NCI-H748 (cell line): ENCODE data around the gene ELANE.
"Not testable (repeated sequence)": the region's sequence is repeated elsewhere in the genome, so short reads cannot be mapped to it uniquely, and the experiment has no call there.

ENCODE experiments used
- DNase-seq: peaks from one replicate; lab custom pipeline; 2025; ENCODE audit not compliant: unreplicated experiment; lab: John Stamatoyannopoulos, UW

ELANE gene

GRCh38 chr19:876780-877314, 24.7 kb downstream of the ELANE start:
- DNase-seq = no peak

- DNase-seq = not testable (repeated sequence)
These were observed 26.0 kb downstream of the ELANE start for GRCh38 chr19:877992-878660.

DNA sequence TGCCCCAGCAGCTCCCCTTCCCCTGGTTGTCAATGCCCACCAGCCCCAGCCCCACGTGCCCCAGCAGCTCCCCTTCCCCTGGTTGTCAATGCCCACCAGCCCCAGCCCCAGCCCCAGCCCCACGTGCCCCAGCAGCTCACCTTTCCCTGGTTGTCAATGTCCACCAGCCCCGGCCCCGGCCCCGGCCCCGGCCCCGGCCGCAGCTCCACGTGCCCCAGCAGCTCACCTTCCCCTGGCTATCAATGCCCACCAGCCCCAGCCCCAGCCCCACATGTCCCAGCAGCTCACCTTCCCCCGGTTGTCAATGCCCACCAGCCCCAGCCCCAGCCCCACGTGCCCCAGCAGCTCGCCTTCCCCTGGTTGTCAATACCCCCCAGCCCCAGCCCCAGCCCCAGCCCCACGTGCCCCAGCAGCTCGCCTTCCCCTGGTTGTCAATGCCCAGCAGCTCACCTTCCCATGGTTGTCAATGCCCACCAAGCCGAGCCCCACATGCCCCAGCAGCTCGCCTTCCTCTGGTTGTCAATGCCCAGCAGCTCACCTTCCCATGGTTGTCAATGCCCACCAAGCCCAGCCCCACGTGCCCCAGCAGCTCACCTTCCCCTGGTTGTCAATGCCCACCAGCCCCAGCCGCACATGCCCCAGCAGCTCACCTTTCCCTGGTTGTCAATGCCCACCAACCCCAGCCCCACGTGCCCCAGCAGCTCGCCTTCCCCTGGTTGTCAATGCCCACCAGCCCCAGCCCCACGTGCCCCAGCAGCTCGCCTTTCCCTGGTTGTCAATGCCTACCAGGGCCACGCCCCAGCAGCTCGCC, 26.9 kb downstream of the ELANE start:
- not testable (repeated sequence) for DNase-seq

DNA sequence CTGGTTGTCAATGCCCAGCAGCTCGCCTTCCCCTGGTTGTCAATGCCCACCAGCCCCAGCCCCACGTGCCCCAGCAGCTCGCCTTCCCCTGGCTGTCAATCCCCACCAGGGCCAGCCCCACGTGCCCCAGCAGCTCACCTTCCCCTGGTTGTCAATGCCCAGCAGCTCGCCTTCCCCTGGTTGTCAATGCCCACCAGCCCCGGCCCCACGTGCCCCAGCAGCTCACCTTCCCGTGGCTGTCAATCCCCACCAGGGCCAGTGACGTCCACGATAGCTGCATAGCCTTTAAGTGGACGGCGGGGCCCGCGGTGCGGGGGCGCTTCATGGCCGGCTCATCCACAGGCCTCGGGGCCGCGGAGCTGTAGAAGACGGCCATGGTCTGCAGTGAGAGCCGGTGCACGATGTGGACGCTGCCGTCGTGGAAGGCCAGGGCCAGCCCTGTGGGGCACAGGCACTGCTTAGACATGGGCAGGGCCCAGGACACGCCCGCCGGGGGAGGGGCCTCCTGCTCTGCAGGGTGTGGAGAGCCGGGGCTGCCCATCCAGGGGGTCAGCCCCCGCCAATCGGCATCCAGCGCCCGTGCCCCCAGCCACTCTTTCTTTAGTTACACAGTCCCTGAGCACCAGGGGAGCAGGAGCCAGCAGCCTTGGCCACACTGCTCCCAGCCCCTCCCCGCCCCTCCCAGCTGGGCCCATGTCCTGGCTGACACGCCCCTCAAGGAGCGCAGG, 27.8 kb downstream of the ELANE start:
- DNase-seq = no peak

DNA sequence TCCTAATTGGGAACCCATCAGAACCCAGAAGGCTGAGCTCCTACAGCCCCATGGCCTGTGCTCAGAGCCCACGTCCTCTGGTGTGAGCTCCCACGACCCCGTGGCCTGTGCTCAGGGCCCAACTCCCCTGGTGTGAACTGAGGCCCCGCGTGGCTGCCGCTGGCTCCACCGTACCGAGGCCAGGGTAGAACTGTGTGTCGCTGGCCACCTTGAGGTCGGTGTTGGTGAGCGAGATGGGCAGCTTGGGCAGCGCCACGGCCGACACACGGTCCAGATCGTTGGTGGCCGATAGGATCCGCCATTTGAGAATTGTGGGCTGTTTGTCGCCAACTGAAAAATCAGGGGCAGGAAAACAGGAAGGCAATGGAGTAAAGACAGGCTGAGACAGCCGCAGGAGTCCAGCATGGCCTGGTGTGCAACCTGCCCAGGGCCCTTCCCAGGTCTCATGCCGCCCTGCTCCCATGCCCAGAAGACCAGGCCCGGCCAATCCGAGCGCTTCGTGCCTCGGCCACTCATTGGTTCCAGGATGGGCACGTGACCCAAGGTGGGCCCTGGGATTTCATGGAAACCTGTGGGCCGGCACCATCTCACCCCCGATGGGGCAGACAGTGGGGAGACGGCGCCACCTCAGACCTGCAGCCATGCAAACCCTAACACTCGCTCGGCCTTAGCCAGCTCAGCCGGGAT, 29.4 kb downstream of the ELANE start:
- no peak for DNase-seq

DNA sequence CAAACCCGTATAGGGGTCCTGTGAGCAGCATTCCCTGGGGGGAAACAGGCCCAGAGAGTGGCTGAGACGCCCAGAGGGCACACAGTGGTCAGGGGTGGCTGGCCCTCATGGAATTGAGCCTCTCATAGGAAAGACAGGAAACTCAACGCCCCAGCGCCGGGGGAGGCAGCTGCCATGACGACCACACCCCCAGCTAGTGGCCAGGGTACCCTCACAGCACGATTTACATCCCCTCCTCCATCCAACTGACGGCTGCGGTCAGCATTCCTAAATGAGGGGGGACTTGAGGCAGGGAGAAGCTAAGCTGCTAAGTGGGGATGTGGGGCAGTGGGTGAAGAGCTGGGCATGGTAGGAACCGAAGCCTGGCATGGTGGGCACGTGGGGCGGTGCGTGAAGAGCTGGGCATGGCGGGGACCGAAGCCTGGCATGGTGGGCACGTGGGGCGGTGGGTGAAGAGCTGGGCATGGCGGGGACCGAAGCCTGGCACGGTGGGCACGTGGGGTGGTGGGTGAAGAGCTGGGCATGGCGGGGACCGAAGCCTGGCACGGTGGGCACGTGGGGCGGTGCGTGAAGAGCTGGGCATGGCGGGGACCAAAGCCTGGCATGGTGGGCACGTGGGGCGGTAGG, 30.9 kb downstream of the ELANE start:
- DNase-seq = no peak

DNA sequence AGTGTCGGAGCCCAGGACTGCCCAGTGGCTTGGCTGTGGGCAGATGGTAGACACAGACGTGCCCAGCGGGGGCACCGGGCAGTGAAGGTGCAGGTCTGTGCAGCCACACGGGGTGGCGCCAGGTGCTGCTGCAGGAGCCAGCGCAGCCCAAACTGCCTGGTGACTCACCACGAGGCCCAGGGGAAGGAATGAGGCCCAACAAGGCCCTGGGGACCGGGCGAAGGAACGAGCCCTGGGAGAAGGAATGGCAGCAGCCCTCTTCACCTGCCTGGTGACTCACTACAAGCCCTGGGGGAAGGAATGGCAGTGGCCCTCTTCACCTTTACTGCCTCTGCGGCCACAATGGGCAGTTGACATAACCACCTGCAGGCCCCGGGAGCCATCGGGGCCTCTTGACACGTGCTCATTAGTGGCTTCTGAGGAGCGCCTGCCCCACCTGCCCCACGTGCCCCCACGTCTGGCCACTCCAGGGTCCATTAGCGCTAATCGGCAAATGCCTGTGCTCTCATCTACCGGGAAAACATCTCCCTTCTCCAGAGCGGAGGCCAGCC, 31.6 kb downstream of the ELANE start:
- no peak for DNase-seq

DNA sequence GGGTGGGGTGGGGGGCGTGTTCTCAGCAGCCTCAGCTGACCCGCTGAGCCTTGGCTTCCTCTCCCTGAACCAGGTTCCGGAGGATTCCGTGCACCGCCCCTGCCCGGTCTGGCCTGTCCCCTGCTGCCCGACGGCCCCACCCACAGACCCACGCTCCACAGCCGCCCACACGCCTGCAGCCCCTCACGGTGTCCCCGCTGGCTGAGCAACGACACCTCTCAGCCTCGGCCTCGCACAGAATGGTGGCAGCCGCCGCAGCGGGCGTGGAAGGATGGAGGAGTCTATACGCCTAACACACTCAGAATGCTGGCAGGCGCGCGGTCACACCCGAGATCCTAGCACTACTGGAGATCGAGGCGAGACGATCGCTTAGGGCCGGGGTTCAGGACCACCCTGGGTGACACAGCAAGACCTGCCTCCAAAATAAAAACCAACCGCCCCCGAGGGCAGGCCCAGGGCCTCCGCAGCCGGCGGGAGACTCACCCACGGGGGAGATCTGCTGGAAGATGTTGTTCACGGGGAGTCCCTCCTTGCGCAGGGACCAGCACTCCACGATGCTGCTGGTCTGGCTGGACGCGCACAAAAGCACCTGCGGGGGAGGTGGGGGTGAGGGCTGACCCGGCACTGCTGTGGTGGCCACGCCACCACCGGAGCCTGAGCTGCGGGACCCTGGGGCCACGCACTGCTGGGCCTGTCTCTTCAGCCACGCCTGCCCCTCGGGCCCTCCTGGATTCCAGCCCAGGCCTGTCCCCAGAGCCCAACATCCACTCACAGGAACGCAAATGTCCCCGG, 32.5 kb downstream of the ELANE start:
- no peak for DNase-seq

DNA sequence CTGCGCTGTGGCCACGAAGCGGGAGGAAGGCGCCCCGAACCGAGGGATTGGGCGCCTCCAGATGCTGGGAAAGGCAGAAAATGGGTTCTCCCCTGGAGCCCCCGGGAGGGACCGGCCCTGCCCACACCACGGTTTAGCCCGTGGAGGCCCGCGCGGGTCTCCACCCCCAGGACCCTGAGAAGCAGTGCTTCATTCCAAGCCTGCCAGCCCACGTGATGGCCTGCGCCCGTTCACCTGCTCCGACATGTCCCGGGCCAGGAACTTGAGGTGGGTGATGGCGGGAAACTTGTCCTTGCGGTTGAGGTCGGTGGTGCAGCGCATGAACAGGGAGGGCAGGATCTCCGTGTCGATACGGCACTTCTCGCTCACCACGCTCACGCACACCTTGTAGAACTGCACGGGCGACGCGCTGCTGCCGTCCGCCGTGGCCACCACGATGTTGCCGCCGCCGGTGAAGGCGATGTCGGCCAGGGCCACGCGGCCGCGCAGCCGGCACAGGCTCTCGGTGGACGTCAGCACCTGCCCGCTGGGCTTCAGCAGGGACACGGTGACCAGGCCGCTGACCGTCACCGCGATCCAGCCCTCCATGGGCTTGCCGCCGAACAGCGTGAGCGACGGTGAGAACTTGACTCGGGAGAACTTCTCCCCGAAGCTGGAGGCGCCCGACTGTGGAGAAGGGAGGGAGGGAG, 33.6 kb downstream of the ELANE start:
- no peak for DNase-seq

DNA sequence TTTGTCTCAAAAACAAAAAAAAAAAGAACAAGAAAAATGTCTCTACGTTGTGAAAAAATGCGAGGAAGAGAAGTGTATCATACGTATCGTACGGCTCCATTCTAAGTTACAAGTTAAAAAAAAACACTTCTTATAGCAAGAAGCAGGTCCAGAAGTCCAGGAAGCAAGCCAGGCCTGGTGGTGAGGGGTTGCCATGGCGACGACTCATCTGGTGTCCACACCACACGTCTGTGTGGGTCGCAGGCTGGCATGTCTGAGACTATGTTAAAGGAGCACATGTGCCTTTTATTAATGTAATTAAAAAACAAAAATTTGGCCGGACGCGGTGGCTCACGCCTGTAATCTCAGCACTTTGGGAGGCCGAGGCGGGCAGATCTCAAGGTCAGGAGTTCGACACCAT, 35.0 kb downstream of the ELANE start:
- peak; percentile 5 for DNase-seq

GRCh38 chr19:887599-887998, 35.5 kb downstream of the ELANE start:
- DNase-seq = no peak

DNA sequence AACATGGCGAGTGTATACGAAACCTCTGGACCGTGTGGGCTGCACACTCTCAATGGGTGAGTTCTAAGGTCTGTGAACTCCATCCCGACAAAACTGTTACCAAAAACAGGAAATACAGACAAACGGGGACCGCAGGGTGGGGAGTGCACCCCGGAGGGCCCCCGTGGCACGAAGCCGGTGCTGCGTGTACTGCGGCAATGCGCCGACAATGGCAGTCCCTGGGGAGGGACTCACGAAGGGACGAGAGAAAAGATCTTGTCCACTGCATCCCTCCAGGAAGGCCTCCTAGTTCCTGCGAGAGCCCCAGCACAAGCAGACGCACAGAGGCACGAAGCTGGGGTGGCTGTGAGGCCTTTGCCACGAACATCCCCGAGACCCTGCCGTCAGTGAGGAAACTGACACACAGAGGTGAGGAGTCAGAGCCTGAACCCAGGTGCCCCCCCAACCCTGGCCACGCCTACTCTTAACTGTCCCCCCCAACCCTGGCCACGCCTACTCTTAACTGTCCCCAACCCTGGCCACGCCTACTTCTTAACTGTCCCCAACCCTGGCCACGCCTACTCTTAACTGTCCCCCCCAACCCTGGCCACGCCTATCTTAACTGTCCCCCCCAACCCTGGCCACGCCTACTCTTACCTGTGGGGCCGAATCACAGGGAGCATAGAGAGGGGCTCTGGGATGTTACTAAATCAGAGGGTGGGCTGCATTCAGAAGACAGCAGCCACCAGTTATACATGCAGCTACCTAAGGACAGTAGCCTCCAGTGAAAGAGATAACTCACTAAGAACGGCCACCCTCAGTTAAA, 36.7 kb downstream of the ELANE start:
- DNase-seq = no peak

DNA sequence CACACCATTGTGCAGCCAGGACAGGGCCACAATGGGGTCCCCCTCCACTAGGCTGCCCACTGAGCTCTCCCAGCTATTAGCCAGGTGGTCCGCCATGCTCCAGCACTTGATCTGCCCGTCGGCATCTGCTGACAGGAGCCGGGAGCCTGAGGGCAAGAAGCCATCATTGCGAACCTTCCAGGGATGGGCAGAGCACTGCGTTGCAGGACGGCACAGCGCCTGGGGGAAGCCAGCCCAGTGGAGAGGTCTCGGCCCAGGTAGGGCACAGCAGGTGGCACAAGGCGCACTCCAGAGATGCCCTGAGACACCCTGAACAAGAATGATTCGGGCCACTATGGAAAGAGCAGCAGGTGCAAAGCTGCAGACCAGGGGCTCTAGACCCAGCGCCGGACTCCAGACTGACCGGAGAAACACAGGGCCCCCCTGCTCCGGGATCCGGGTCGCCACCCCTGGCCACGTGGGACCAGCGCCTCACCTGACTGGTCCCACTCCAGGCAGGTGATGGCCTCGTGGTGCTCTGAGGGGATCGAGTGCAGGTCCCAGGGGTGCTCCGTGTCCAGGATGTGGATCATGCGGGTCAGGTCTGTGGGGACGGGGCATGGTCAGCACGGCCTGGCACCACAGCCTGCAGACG, 37.7 kb downstream of the ELANE start:
- no peak for DNase-seq

DNA sequence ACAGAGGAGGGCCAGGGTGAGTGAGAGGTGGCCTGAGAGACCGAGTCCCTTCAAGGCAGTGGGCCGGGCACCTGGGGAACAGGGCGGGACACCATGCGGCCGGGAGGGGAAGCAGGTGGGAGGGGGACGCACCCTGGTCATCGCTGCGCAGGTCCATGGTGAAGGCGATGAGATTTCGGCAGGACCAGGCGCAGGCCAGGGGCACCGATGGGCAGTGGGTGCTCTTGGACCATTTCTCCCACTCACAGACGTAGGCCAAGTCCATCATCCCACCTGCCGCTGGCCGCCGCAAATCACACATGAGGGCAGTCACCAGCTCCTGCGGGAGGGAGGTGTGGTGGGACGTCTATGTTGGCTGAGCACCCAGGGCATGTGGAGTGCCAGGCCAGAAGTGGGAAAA, 38.7 kb downstream of the ELANE start:
- no peak for DNase-seq

DNA sequence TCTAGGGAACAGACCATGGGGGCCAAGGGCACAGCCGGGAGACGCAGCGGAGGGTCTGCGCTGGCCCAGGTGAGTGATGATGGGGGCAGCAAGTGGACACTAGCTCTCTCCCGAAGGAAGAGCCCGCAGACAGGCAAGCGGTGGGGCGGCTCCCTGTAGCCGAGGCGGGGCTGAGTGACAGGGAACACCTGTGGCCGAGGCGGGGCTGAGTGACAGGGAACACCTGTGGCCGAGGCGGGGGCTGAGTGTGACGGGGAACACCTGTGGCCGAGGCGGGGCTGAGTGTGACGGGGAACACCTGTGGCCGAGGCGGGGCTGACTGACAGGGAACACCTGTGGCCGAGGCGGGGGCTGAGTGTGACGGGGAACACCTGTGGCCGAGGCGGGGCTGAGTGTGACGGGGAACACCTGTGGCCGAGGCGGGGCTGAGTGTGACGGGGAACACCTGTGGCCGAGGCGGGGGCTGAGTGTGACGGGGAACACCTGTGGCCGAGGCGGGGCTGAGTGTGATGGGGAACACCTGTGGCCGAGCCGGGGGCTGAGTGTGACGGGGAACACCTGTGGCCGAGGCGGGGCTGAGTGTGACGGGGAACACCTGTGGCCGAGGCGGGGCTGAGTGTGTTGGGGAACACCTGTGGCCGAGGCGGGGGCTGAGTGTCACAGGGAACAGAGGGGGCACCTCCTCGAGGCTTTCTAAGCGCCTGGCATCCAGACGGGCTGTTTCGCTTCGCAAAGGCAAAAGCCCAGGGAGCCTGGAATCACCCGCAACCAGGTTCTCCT, 39.5 kb downstream of the ELANE start:
- peak; percentile 34 for DNase-seq

DNA sequence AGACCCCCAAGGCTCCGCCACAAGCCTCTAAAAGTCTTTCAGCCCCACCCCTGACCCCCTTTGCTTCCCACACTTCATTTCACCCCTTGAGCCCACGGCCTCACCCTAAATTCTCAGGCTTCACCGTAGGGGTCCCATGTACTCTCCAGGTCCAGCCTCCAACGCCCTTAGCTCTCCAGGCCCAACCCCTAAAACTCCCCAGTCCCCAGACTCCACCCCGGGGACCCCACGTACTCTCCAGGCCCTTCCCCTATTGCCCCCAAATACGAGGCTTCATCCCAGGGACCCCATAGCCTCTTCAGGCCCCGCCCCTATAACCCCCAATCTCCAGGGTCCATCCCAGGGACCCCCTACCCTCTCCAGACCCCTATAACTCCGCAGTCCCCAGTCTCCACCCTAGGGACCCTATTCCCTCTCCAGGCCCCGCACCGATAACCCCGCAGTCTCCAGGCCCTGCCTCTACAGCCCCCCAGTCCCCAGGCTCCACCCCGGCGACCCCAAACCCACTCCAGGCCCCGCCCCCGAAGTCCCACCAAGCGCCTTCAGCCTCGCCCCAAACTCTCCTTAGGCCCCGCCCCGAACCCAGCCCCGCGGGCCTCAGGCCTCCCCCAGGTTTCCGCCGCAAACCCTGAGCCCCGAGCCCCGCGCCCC, 40.3 kb downstream of the ELANE start:
- DNase-seq = no peak
